ENCODE results near the gene ZNF275. TPM values are rescaled to one million over a fixed set of nuclear protein-coding genes. Genes with fewer than 3 reads are reported as not detected.

Gene ZNF275
- total RNA-seq, 1 experiment from 2014 or later: 9.8 TPM

DNA sequence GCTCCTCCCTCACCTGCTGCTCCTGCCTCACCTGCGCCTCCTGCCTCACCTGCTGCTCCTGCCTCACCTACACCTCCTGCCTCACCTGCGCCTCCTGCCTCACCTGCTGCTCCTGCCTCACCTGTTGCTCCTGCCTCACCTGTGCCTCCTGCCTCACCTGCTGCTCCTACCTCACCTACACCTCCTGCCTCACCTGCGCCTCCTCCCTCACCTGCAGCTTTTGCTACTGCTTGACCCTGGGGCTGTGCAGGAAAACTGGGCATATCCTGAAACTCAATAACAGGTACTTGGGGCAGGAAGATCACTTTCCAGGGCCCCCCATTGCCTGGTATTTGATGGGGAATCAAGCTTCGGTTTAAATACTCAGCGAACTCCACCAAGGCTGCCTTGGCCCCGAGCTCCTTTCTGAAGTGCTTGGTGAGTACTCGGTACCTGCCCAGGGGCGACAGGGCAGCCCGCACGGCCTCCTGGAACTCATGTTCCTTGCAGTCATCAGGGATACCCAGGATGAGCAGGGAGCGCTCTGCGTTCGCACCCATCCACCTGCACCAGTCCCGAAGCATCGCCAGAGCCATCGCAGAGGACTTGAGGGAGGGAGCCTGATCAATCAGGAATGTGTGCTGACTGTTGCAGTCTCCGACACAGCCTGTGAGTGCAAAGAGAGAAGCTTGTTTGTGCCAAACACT is 64.5 kb downstream of the ZNF275 start (continued):
- TF ChIP-seq NFYB (CRISPR knock-in tag; conservative IDR thresholded peaks at IDR 0.05; ENCODE audit: low read depth) (no peak), KAT7 (CRISPR knock-in tag; IDR thresholded peaks at IDR 0.05; ENCODE audit: borderline replicate concordance) (no peak), ZNF532 (CRISPR knock-in tag; IDR thresholded peaks at IDR 0.05; ENCODE audit: borderline replicate concordance) (no peak), SOX15 (CRISPR knock-in tag; IDR thresholded peaks at IDR 0.05) (no peak), AFF4 (CRISPR knock-in tag; IDR thresholded peaks at IDR 0.05; ENCODE audit: borderline replicate concordance) (no peak), MXD4 (CRISPR knock-in tag; IDR thresholded peaks at IDR 0.05; ENCODE audit: borderline replicate concordance) (no peak)
- TF ChIP-seq, protein P1, sequence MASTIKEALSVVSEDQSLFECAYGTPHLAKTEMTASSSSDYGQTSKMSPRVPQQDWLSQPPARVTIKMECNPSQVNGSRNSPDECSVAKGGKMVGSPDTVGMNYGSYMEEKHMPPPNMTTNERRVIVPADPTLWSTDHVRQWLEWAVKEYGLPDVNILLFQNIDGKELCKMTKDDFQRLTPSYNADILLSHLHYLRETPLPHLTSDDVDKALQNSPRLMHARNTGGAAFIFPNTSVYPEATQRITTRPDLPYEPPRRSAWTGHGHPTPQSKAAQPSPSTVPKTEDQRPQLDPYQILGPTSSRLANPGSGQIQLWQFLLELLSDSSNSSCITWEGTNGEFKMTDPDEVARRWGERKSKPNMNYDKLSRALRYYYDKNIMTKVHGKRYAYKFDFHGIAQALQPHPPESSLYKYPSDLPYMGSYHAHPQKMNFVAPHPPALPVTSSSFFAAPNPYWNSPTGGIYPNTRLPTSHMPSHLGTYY (CRISPR knock-in tag; IDR thresholded peaks at IDR 0.05): no peak
- TF ChIP-seq, protein P2, sequence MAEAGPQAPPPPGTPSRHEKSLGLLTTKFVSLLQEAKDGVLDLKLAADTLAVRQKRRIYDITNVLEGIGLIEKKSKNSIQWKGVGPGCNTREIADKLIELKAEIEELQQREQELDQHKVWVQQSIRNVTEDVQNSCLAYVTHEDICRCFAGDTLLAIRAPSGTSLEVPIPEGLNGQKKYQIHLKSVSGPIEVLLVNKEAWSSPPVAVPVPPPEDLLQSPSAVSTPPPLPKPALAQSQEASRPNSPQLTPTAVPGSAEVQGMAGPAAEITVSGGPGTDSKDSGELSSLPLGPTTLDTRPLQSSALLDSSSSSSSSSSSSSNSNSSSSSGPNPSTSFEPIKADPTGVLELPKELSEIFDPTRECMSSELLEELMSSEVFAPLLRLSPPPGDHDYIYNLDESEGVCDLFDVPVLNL (CRISPR knock-in tag; IDR thresholded peaks at IDR 0.05; ENCODE audit: borderline replicate concordance, low read depth): no peak

DNA sequence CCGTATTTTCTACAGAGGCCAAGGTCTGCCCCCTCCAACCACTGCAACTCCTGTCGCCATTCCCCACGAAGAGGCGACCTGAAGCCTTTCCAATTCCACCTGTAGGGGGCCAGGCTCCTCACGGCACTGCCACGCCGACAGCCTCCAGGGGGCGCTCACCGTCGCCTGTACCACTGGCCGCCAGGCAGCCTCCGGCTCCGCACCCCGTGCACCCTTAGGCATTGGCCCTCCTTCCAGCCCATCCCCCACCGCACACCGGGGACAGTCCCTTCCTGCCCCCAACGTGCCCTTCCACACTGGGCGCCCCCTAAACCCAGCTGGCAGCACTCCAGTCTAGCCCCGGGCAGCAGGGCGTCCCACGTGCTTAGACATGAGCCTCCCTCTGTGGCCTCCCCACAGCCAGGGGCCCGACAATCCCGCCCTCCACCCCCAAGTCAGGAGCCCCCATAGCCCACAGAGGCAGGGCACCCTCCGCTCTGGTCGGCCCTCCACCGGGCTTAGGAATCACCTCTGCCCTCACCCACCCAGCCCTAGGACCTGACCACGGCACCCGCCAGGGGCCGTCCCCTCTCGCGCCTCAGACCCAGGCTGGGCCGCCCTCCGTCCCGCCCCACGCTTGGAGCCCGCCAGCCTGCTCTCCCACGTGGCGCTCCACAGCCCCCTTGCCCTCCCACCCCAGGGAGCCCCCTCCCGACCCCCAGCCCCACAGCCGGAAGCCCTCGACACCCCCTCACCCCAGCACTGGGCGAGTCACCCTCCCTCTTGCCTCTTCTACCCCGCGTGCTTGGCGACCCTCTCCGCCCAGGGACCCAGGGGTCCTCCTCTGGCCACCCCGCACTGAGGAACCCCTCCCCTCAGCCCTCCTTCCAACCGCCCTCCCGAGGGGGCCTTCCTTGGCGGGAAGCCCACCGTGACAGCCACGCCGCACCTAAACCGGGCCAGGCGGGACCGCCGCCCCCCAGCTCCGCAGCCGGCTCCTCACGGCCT is 66.5 kb downstream of the ZNF275 start:
- Mint-ChIP-seq H3K27ac (no peak overlapping the region), H3K9me3 (peaks cover 5% of the 10 kb centered on the region; the same call in 1 of the 2 replicates), H3K4me3 (no peak overlapping the region), H3K4me1 (no peaks in the 10 kb centered on the region), H3K36me3 (no peaks in the 10 kb centered on the region), H3K27me3 (ENCODE audit: low read depth) (peaks cover 5% of the 10 kb centered on the region; the same call in 1 of the 2 replicates)
- CTCF ChIA-PET: no interaction called here
- peak; percentile 73 for DNase-seq (ENCODE audit: low spot score)
- POLR2A ChIA-PET: interaction anchor here (0.7 kb wide), 1 partner anchor 60 kb away, joined by 7 read pairs; no protein-coding TSS in a partner anchor
- TF ChIP-seq, protein P3, sequence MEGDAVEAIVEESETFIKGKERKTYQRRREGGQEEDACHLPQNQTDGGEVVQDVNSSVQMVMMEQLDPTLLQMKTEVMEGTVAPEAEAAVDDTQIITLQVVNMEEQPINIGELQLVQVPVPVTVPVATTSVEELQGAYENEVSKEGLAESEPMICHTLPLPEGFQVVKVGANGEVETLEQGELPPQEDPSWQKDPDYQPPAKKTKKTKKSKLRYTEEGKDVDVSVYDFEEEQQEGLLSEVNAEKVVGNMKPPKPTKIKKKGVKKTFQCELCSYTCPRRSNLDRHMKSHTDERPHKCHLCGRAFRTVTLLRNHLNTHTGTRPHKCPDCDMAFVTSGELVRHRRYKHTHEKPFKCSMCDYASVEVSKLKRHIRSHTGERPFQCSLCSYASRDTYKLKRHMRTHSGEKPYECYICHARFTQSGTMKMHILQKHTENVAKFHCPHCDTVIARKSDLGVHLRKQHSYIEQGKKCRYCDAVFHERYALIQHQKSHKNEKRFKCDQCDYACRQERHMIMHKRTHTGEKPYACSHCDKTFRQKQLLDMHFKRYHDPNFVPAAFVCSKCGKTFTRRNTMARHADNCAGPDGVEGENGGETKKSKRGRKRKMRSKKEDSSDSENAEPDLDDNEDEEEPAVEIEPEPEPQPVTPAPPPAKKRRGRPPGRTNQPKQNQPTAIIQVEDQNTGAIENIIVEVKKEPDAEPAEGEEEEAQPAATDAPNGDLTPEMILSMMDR (IDR thresholded peaks at IDR 0.05): peak; percentile 87
- no peak for TF ChIP-seq JAZF1 (CRISPR knock-in tag; IDR thresholded peaks at IDR 0.05)
- TF ChIP-seq HMGXB4 (CRISPR knock-in tag; IDR thresholded peaks at IDR 0.05): peak; percentile 59; the same call in 1 of the 2 replicates
- 0 out of 2 replicates have a peak, but pooled peaks have one; percentile 17 for TF ChIP-seq SP1 (CRISPR knock-in tag; conservative IDR thresholded peaks at IDR 0.05)
- peak; percentile 84 for ATAC-seq

Measured in WTC11 (cell line).